KMS-11 (cell line): ENCODE results near the gene TMPRSS6.

Experiments
- H2AFZ ChIP-seq: fragments of 200-600 bp; sonication (generic); 2 replicates; pipeline ENCODE4 v1.6.1; 2016; ENCODE audit warnings: antibody characterized with exemption, mixed run types, low read depth
- H3K27ac ChIP-seq: fragments of 200-600 bp; sonication (generic); 2 replicates; pipeline ENCODE4 v1.6.1; 2016; ENCODE audit warnings: mild to moderate bottlenecking, mixed run types
- H3K27me3 ChIP-seq: fragments of 200-600 bp; sonication (generic); 2 replicates; pipeline ENCODE4 v1.6.1; 2017; ENCODE audit warnings: mild to moderate bottlenecking, low read depth, mixed run types, moderate library complexity; ENCODE audit not compliant: insufficient read depth
- H3K36me3 ChIP-seq: fragments of 200-600 bp; sonication (generic); 2 replicates; pipeline ENCODE4 v1.6.1; 2017; ENCODE audit warnings: mild to moderate bottlenecking, mixed run types; ENCODE audit not compliant: insufficient read depth
- H3K4me1 ChIP-seq: fragments of 200-600 bp; sonication (generic); 2 replicates; pipeline ENCODE4 v1.6.1; 2016; ENCODE audit warnings: mild to moderate bottlenecking, low read depth, mixed run types; ENCODE audit not compliant: poor library complexity, severe bottlenecking
- H3K4me2 ChIP-seq: fragments of 200-600 bp; sonication (generic); 2 replicates; pipeline ENCODE4 v1.7.0; 2016; ENCODE audit warnings: mild to moderate bottlenecking, mixed run types
- H3K4me3 ChIP-seq: fragments of 200-600 bp; sonication (generic); IDR thresholded peaks from 2 replicates; pipeline ENCODE4 v1.6.1; 2017; ENCODE audit warnings: low read depth, low read length, mixed read lengths; ENCODE audit not compliant: insufficient read depth
- H3K79me2 ChIP-seq: fragments of 200-600 bp; sonication (generic); 2 replicates; pipeline ENCODE4 v1.6.1; 2016; ENCODE audit warnings: low read depth, mixed run types; ENCODE audit not compliant: insufficient read depth
- H3K9ac ChIP-seq: fragments of 200-600 bp; sonication (generic); 2 replicates; pipeline ENCODE4 v1.6.1; 2016; ENCODE audit warnings: mild to moderate bottlenecking, mixed run types
- H4K20me1 ChIP-seq: fragments of 200-600 bp; sonication (generic); 2 replicates; pipeline ENCODE4 v1.6.1; 2016; ENCODE audit warnings: mild to moderate bottlenecking, mixed run types; ENCODE audit not compliant: insufficient read depth
- TF ChIP-seq, protein P1 (sequence below): fragments of 200-600 bp; sonication (generic); conservative IDR thresholded peaks from 2 replicates; pipeline ENCODE4 v1.6.1; 2017; ENCODE audit warnings: low read depth, mild to moderate bottlenecking, antibody characterized with exemption, low read length, moderate library complexity, mixed read lengths

Gene TMPRSS6

GRCh38 chr22:37068859-37069258, 40.7 kb downstream of the TMPRSS6 start:
- no peaks in the 10 kb centered on the region for H3K36me3 ChIP-seq
- TF ChIP-seq, protein P1, sequence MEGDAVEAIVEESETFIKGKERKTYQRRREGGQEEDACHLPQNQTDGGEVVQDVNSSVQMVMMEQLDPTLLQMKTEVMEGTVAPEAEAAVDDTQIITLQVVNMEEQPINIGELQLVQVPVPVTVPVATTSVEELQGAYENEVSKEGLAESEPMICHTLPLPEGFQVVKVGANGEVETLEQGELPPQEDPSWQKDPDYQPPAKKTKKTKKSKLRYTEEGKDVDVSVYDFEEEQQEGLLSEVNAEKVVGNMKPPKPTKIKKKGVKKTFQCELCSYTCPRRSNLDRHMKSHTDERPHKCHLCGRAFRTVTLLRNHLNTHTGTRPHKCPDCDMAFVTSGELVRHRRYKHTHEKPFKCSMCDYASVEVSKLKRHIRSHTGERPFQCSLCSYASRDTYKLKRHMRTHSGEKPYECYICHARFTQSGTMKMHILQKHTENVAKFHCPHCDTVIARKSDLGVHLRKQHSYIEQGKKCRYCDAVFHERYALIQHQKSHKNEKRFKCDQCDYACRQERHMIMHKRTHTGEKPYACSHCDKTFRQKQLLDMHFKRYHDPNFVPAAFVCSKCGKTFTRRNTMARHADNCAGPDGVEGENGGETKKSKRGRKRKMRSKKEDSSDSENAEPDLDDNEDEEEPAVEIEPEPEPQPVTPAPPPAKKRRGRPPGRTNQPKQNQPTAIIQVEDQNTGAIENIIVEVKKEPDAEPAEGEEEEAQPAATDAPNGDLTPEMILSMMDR, result no peak
- H3K27me3 ChIP-seq, result peaks cover 17% of the 10 kb centered on the region; the same call in 1 of the 2 replicates
- no peaks in the 10 kb centered on the region for H3K79me2 ChIP-seq
- no peak overlapping the region for H3K27ac ChIP-seq
- H2AFZ ChIP-seq, result no peak overlapping the region
- H3K4me3 ChIP-seq, result no peak overlapping the region
- no peaks in the 10 kb centered on the region for H4K20me1 ChIP-seq
- H3K4me1 ChIP-seq, result no peaks in the 10 kb centered on the region
- H3K9ac ChIP-seq, result no peak overlapping the region
- H3K4me2 ChIP-seq, result no peak overlapping the region

- Histone ChIP-seq H3K4me3 (no peak overlapping the region), H3K27ac (no peak overlapping the region), H3K9ac (no peak overlapping the region), H3K4me1 (no peaks in the 10 kb centered on the region), H3K27me3 (peaks cover 17% of the 10 kb centered on the region; the same call in 1 of the 2 replicates), H2AFZ (no peak overlapping the region), H4K20me1 (no peaks in the 10 kb centered on the region), H3K79me2 (no peaks in the 10 kb centered on the region), H3K36me3 (no peaks in the 10 kb centered on the region), H3K4me2 (no peak overlapping the region)
- TF ChIP-seq, protein P1, result no peak
These were observed 42.1 kb downstream of the TMPRSS6 start for GRCh38 chr22:37067428-37067827.

DNA sequence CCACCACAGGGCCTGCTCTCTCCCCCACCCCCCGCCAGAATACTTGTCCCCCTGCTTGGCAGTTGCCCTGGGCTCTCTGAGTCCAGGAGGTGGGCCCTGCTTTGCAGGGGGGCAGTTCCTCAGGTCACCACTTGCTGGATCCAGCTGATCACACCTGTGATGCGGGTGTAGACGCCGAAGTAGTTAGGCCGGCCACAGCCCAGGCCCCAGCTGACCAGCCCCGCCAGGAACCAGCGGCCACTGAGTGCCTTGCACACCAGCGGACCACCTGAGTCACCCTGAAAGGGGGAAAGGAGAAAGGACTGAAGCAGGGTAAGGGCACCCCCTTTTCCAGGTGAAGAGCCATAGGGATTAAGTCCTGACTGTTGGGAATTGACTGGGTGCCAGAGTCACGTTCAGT, 43.6 kb downstream of the TMPRSS6 start:
- Histone ChIP-seq H3K4me2 (no peak overlapping the region), H3K79me2 (no peaks in the 10 kb centered on the region), H3K27me3 (peaks cover 17% of the 10 kb centered on the region; the same call in 1 of the 2 replicates), H3K4me3 (no peak overlapping the region), H3K36me3 (no peaks in the 10 kb centered on the region), H2AFZ (no peak overlapping the region), H4K20me1 (no peaks in the 10 kb centered on the region), H3K9ac (no peak overlapping the region), H3K27ac (no peak overlapping the region), H3K4me1 (no peaks in the 10 kb centered on the region)
- TF ChIP-seq, protein P1, result no peak

GRCh38 chr22:37065180-37065579, 44.3 kb downstream of the TMPRSS6 start:
- Histone ChIP-seq H3K79me2 (no peaks in the 10 kb centered on the region), H3K4me2 (no peak overlapping the region), H2AFZ (no peak overlapping the region), H3K4me3 (no peak overlapping the region), H3K27me3 (peaks cover 15% of the 10 kb centered on the region; the same call in 1 of the 2 replicates), H3K36me3 (no peaks in the 10 kb centered on the region), H3K9ac (no peak overlapping the region), H4K20me1 (no peaks in the 10 kb centered on the region), H3K27ac (no peak overlapping the region), H3K4me1 (no peaks in the 10 kb centered on the region)
- TF ChIP-seq, protein P1, result no peak
